ENCODE results near the gene IL3RA.

Gene IL3RA

GRCh38 chrX:1407035-1407434 is 70.5 kb downstream of the IL3RA start:
- no peak for TF ChIP-seq CTCF (IDR thresholded peaks at IDR 0.05; ENCODE audit: low read depth, low read length)
- DNase-seq (ENCODE audit: extremely low read depth, low read depth) = no peak

GRCh38 chrX:1411326-1411725 is 74.7 kb downstream of the IL3RA start:
- TF ChIP-seq CTCF (IDR thresholded peaks at IDR 0.05; ENCODE audit: low read depth, low read length) = no peak
- no peak for DNase-seq (ENCODE audit: extremely low read depth, low read depth)

- DNase-seq (ENCODE audit: extremely low read depth, low read depth) = no peak
- no peak for TF ChIP-seq CTCF (IDR thresholded peaks at IDR 0.05; ENCODE audit: low read depth, low read length)
Observed at GRCh38 chrX:1412551-1413161, 76.1 kb downstream of the IL3RA start.

- DNase-seq (ENCODE audit: extremely low read depth, low read depth) = no peak
- no peak for TF ChIP-seq CTCF (IDR thresholded peaks at IDR 0.05; ENCODE audit: low read depth, low read length)
Observed at GRCh38 chrX:1416327-1416784, 79.8 kb downstream of the IL3RA start.

GRCh38 chrX:1416965-1417760 is 80.6 kb downstream of the IL3RA start:
- no peak for TF ChIP-seq CTCF (IDR thresholded peaks at IDR 0.05; ENCODE audit: low read depth, low read length)
- DNase-seq (ENCODE audit: extremely low read depth, low read depth) = no peak

- no peak for DNase-seq (ENCODE audit: extremely low read depth, low read depth)
- no peak for TF ChIP-seq CTCF (IDR thresholded peaks at IDR 0.05; ENCODE audit: low read depth, low read length)
Observed at GRCh38 chrX:1417921-1418771, 81.6 kb downstream of the IL3RA start.
